Esophagus (tissue), 2 donors: Measurements from ENCODE around the gene GMDS. TPM values are rescaled to one million over a fixed set of nuclear protein-coding genes. Genes with fewer than 3 reads are reported as not detected.

Source experiments
- H3K27ac ChIP-seq, 2 donors: one replicate each; pipeline ENCODE4 v1.5.1; 2013; ENCODE audit warnings: low read depth in 2 of 2, mild to moderate bottlenecking in 2 of 2, inconsistent platforms in 1 of 2, low read length in 1 of 2, moderate library complexity in 1 of 2
- H3K27me3 ChIP-seq, 2 donors: one replicate each; pipeline ENCODE4 v1.6.1; 2013; ENCODE audit warnings: low read length in 2 of 2, control low read depth in 1 of 2, mild to moderate bottlenecking in 1 of 2; ENCODE audit not compliant: insufficient read depth in 2 of 2, control insufficient read depth in 1 of 2
- H3K36me3 ChIP-seq, 2 donors: one replicate each; pipeline ENCODE4 v1.6.1; 2013; ENCODE audit warnings: low read length in 1 of 2; ENCODE audit not compliant: control insufficient read depth in 2 of 2, insufficient read depth in 2 of 2
- H3K4me1 ChIP-seq, 2 donors: one replicate each; pipeline ENCODE4 v1.6.1; 2013; ENCODE audit warnings: low read length in 1 of 2; ENCODE audit not compliant: control insufficient read depth in 2 of 2, insufficient read depth in 2 of 2
- H3K4me3 ChIP-seq, 2 donors: one replicate each; pipeline ENCODE4 v1.5.1; 2013; ENCODE audit warnings: low read length in 2 of 2, mild to moderate bottlenecking in 2 of 2, low read depth in 1 of 2, moderate library complexity in 1 of 2
- H3K9me3 ChIP-seq, 2 donors: one replicate each; pipeline ENCODE4 v1.6.1; 2013; ENCODE audit warnings: mild to moderate bottlenecking in 2 of 2, low read depth in 1 of 2, low read length in 1 of 2, moderate library complexity in 1 of 2; ENCODE audit not compliant: control insufficient read depth in 2 of 2, insufficient read depth in 1 of 2
- WGBS, 2 donors: extraction: QIAGEN DNeasy Blood & Tissue Kit; methylation state at CpG; one replicate each; pipeline ENCODE4 v1.1.7; 2013; 5-methylcytosine and 5-hydroxymethylcytosine counted together
- polyA plus RNA-seq, 2 donors: library from polyadenylated mRNA; stranded (reverse); fragments of 200-250 nt; gene quantifications; one replicate each; pipeline ENCODE4 v1.2.3, GENCODE V29; 2013
- donor health status: healthy with polysubstance abuse.
- donor health status: Bipolar disorder and iron deficiency.

GMDS gene
- polyA plus RNA-seq, 2 donors = 42.4 to 54.5 TPM

DNA sequence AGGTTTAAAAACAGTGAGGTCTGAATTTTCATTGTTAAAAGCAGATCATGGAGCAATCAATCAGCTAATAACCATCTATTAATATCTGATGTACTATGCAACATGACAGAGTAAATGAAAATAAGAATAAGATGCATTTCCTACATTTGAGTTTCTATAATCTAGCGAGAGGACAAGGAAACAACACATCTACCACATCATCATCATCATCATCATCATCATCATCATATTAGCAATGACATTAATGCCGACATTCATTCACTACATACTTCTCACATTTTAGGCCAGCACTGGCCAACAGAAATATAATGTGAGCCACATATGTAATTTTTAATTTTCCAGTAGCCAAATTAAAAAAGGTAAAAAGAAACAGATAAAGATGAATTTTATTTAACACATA lies 110.0 kb downstream of the GMDS start:
- H3K27ac ChIP-seq = no peak overlapping the region
- no peaks in the 10 kb centered on the region for H3K36me3 ChIP-seq
- H3K4me3 ChIP-seq = no peak overlapping the region
- no peaks in the 10 kb centered on the region for H3K9me3 ChIP-seq
- no peaks in the 10 kb centered on the region for H3K27me3 ChIP-seq
- H3K4me1 ChIP-seq = no peaks in the 10 kb centered on the region
- 97 to 98% methylated on average over 2 of the region's 2 CpGs for WGBS, 2 donors

DNA sequence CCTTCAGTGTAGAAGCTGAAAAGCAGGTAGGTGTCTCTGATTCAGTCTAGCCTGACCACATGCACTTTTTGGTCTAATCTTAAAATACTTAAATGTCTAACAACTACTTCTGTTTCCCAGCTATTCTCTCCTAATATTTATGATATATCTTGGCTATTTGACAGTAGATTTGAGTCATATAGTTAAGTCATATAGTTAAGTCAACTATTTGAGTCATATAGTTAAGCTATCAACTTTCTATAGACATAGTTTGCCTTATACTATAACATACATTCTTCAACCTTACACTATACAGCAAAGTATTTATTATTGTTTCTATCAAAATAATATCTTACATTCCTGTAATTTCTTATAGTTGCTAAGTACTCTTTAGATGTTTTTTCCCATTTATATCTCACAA lies 110.9 kb downstream of the GMDS start:
- H3K36me3 ChIP-seq = no peaks in the 10 kb centered on the region
- H3K4me1 ChIP-seq = no peaks in the 10 kb centered on the region

DNA sequence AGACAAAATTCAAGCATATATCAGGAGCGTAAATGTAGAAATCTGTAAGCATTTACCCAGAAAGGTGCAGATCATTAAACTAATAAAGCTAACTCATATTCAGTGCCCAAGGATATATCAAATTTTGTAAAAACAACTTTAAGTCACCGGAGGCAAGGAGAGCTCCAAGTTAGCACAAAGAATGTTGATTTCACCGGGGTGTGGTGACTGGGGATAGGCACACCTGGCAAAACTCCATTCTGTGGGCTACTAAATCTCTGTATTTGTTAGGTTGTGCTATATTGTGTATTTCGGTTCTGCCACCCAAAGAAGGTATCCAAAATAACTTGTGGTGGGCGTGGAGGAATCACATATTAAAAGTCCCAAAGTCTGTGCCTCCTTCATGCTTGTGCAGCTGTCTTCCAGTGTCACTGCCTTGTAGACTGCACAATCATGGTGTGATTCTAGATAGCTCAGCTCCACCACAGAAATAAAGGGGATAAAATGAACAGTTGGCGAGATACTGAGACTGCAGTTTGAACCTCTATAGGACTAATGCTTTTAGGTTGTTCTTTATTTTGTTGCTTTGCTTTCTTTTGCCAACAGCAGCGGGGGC lies 111.6 kb downstream of the GMDS start:
- no peaks in the 10 kb centered on the region for H3K9me3 ChIP-seq
- H3K4me3 ChIP-seq = no peak overlapping the region
- no peaks in the 10 kb centered on the region for H3K36me3 ChIP-seq
- no peaks in the 10 kb centered on the region for H3K4me1 ChIP-seq
- WGBS, 2 donors = 74 to 81% methylated on average over 7 of the region's 7 CpGs
- H3K27me3 ChIP-seq = no peaks in the 10 kb centered on the region
- H3K27ac ChIP-seq = no peak overlapping the region

More for the DNA sequence above, 110.9 kb downstream of the GMDS start:
- no peak overlapping the region for H3K27ac ChIP-seq
- no peaks in the 10 kb centered on the region for H3K27me3 ChIP-seq
- H3K9me3 ChIP-seq = no peaks in the 10 kb centered on the region
- no peak overlapping the region for H3K4me3 ChIP-seq

DNA sequence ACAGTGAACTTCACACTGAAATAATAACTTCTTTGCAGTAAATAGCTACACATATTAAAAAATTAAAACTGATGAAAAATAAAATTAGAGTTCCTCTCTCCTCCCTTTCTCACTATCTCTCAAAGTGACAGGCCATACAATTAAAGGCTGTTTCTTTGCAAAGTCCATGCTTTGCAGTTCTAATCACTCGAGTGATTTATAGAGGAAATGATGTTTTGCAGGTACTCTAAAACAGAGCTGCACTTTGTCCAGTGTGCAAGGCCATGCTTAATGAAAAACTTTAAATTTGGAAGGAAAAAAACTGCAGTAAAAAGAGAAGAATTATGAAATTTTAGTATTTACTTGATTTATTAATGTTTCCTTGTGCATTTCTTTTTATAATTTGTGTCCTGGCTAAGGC lies 112.5 kb downstream of the GMDS start:
- H3K4me1 ChIP-seq = no peaks in the 10 kb centered on the region
- H3K36me3 ChIP-seq = no peaks in the 10 kb centered on the region
- H3K27me3 ChIP-seq = no peaks in the 10 kb centered on the region
- 67 to 77% methylated on average over 1 of the region's 1 CpG for WGBS, 2 donors
- no peaks in the 10 kb centered on the region for H3K9me3 ChIP-seq
- H3K27ac ChIP-seq = no peak overlapping the region
- no peak overlapping the region for H3K4me3 ChIP-seq

DNA sequence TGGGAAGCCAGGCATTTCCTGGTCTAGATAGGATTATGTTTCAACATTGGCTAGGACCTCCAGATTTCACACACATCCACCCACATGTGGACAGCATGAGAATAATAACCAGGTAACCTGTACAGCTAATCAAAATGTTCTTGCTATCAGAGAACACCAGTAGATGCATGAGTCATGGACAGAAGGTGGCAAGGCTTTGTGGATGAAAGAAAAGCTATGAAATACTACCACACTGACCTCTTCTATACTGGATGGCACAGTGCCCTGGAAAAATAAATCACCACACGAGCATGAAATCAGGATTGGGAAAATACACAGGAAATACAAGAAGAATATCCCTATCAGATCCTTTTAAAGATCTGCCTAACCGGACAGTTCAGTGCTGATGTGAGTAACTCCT lies 113.0 kb downstream of the GMDS start:
- no peaks in the 10 kb centered on the region for H3K27me3 ChIP-seq
- no peaks in the 10 kb centered on the region for H3K4me1 ChIP-seq
- H3K36me3 ChIP-seq = no peaks in the 10 kb centered on the region
- 47 to 51% methylated on average over 2 of the region's 2 CpGs for WGBS, 2 donors
- no peak overlapping the region for H3K27ac ChIP-seq
- no peaks in the 10 kb centered on the region for H3K9me3 ChIP-seq
- H3K4me3 ChIP-seq = no peak overlapping the region

DNA sequence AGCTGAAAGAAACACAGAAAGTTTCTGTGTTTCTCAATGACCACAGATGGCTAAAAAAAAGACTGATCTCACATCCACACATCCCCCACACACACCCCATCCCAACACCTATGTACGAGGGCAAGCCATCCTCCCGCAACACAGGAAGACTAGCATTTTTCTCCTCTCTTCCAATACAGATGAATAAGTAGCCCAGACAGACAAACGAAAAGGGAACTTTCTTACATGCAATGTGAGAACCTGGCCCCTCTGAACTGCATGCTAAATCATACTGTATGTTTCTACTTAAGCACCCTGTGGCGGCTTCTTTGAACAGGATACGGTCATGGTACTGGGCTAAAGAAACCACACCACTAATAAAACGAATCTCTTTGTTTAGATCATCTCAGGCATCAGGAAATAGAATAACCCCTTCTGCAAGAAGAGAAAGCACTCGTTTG lies 116.2 kb downstream of the GMDS start:
- Histone ChIP-seq H3K4me3 (no peak overlapping the region), H3K27ac (no peak overlapping the region), H3K36me3 (no peaks in the 10 kb centered on the region), H3K27me3 (no peaks in the 10 kb centered on the region), H3K4me1 (peaks cover 0 to 3% of the 10 kb centered on the region in 2 donors), H3K9me3 (no peaks in the 10 kb centered on the region)
- 68 to 72% methylated on average over 7 of the region's 7 CpGs for WGBS, 2 donors

DNA sequence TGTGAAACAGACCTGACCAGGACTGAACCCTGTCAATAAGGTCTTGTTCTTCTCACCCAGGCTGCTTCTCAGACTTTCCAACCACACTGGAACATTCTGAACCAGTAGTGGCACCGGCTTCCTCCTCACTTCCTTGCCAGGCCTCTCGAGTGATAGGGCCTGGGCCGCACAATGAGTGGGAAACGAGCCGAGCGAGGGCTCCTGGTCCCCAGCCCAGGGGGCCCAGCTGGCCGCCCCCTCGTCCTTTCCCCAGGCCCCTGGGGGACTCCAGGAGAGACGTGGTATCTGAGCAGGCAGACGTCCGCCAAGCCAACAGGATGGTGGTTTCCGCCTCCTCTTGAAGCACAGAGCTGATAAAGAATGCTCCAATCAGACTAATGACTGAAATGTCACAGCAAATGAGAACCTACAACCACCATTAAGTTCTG lies 117.9 kb downstream of the GMDS start:
- H3K36me3 ChIP-seq = no peaks in the 10 kb centered on the region
- peaks cover 0 to 3% of the 10 kb centered on the region in 2 donors for H3K4me1 ChIP-seq
- peaks cover 0 to 3% of the 10 kb centered on the region in 2 donors for H3K9me3 ChIP-seq
- H3K4me3 ChIP-seq = no peak overlapping the region
- no peaks in the 10 kb centered on the region for H3K27me3 ChIP-seq
- WGBS, 2 donors = 73% methylated on average over 12 of the region's 12 CpGs
- peak overlapping the region; percentile 24 to 58 for H3K27ac ChIP-seq

DNA sequence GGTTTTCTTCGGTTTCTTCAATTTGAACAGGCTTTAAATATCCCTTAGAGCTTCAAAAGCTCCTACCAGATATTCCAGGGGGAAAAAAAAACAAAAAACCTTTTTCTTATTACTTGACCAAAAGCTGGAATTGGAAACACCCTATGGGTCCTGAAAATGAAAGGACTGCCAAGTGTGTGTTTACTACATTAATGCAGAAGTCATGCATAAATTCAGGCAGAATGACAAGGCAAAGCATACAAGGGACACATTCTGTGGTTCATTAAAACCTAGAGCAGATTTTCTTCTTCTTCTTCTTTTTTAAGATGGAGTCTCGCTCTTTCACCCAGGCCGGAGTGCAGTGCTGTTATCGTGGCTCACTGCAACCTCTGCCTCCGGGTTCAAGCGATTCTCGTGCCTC lies 119.1 kb downstream of the GMDS start:
- no peak overlapping the region for H3K27ac ChIP-seq
- peaks cover 0 to 3% of the 10 kb centered on the region in 2 donors for H3K9me3 ChIP-seq
- peaks cover 0 to 2% of the 10 kb centered on the region in 2 donors for H3K36me3 ChIP-seq
- peaks cover 0 to 3% of the 10 kb centered on the region in 2 donors for H3K4me1 ChIP-seq
- WGBS, 2 donors = 96 to 97% methylated on average over 7 of the region's 7 CpGs
- no peaks in the 10 kb centered on the region for H3K27me3 ChIP-seq
- H3K4me3 ChIP-seq = no peak overlapping the region

DNA sequence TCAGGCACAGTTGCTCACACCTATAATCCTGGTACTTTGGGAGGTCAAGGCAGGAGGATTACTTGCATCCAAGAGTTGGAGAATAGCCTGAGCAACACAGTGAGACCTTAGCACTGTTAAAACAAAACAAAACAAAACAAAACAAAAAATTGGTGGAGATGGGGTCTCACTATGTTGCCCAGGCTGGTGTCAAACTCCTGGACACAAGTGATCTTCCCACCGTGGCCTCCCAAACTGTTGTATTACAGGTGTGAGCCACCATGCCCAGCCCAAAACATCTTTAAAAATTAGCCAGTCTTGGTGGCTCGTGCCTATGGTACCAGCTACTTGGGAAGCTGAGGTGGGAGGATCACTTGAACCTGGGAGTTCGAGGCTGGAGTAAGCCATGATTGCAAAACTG lies 120.2 kb downstream of the GMDS start:
- no peaks in the 10 kb centered on the region for H3K27me3 ChIP-seq
- no peak overlapping the region for H3K27ac ChIP-seq
- H3K4me1 ChIP-seq = peaks cover 0 to 3% of the 10 kb centered on the region in 2 donors
- H3K4me3 ChIP-seq = no peak overlapping the region
- peaks cover 0 to 3% of the 10 kb centered on the region in 2 donors for H3K9me3 ChIP-seq
- H3K36me3 ChIP-seq = peaks cover 0 to 2% of the 10 kb centered on the region in 2 donors
- 91% methylated on average over 3 of the region's 3 CpGs for WGBS, 2 donors

DNA sequence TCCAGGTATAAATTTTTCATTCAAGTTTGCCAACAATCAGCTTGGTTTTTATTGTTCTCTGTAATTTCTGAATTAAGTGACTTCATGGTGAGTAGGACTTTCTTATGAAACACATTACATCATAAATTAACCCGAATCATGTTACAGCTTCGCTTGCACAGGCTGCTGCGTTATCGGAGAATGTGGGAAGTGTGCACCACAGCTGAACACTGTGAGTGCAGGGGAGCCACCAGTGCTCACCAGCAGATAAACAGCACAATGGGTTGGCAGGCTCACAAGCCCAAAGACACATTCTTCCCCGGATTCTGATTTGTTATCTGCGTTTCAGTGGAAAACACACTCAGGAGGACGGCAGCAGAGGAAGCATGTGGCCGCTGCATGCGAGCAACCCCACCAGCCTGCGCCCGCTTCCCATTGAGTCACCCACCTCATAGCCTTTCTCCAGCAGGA lies 121.1 kb downstream of the GMDS start:
- peaks cover 0 to 2% of the 10 kb centered on the region in 2 donors for H3K36me3 ChIP-seq
- H3K4me3 ChIP-seq = no peak overlapping the region
- H3K9me3 ChIP-seq = peaks cover 0 to 3% of the 10 kb centered on the region in 2 donors
- 74 to 78% methylated on average over 11 of the region's 11 CpGs for WGBS, 2 donors
- no peaks in the 10 kb centered on the region for H3K27me3 ChIP-seq
- peaks cover 0 to 3% of the 10 kb centered on the region in 2 donors for H3K4me1 ChIP-seq
- peak overlapping the region in 1 of 2 donors; percentile 1 for H3K27ac ChIP-seq
